NCI-H345 (cell line): Measurements from ENCODE around the gene LDB2.

Experiments
- DNase-seq: peaks from one replicate; lab custom pipeline; 2025; lab: John Stamatoyannopoulos, UW

Gene LDB2

GRCh38 chr4:16685536-16685935, 212.9 kb downstream of the LDB2 start:
- DNase-seq = no peak

- no peak for DNase-seq
These were observed 213.5 kb downstream of the LDB2 start for GRCh38 chr4:16684935-16685334.

GRCh38 chr4:16684097-16684496, 214.3 kb downstream of the LDB2 start:
- no peak for DNase-seq

GRCh38 chr4:16682975-16683374, 215.5 kb downstream of the LDB2 start:
- no peak for DNase-seq

- DNase-seq = no peak
These were observed 221.2 kb downstream of the LDB2 start for GRCh38 chr4:16677001-16677944.

GRCh38 chr4:16676230-16676770, 222.1 kb downstream of the LDB2 start:
- DNase-seq = no peak

- DNase-seq = no peak
These were observed 224.4 kb downstream of the LDB2 start for GRCh38 chr4:16674082-16674481.

- DNase-seq = no peak
These were observed 226.0 kb downstream of the LDB2 start for GRCh38 chr4:16672421-16672820.

- no peak for DNase-seq
These were observed 226.7 kb downstream of the LDB2 start for GRCh38 chr4:16671741-16672140.

GRCh38 chr4:16670727-16671126, 227.7 kb downstream of the LDB2 start:
- no peak for DNase-seq

GRCh38 chr4:16669036-16669435, 229.4 kb downstream of the LDB2 start:
- DNase-seq = no peak

- no peak for DNase-seq
These were observed 230.0 kb downstream of the LDB2 start for GRCh38 chr4:16668488-16668887.

GRCh38 chr4:16667464-16667863, 231.0 kb downstream of the LDB2 start:
- no peak for DNase-seq

GRCh38 chr4:16665942-16666551, 232.4 kb downstream of the LDB2 start:
- no peak for DNase-seq

- no peak for DNase-seq
These were observed 234.7 kb downstream of the LDB2 start for GRCh38 chr4:16663732-16664131.

- no peak for DNase-seq
These were observed 235.1 kb downstream of the LDB2 start for GRCh38 chr4:16663307-16663706.

GRCh38 chr4:16661813-16662212, 236.6 kb downstream of the LDB2 start:
- DNase-seq = no peak

- no peak for DNase-seq
These were observed 237.8 kb downstream of the LDB2 start for GRCh38 chr4:16660656-16661055.

GRCh38 chr4:16659694-16660093, 238.8 kb downstream of the LDB2 start:
- DNase-seq = no peak

GRCh38 chr4:16659079-16659478, 239.4 kb downstream of the LDB2 start:
- no peak for DNase-seq

- DNase-seq = no peak
These were observed 240.3 kb downstream of the LDB2 start for GRCh38 chr4:16658183-16658582.

GRCh38 chr4:16655111-16655510, 243.3 kb downstream of the LDB2 start:
- no peak for DNase-seq

- DNase-seq = no peak
These were observed 245.6 kb downstream of the LDB2 start for GRCh38 chr4:16652732-16653305.
